ENCODE data around the gene MFN2. TPM values are rescaled to one million over a fixed set of nuclear protein-coding genes. Genes with fewer than 3 reads are reported as not detected.
A peak's percentile ranks its signal among the peaks of the same experiment; 100 is the strongest.

MFN2 gene
- total and polyA plus RNA-seq, 9 of the 15 experiments (the other 6 are each of a cell fraction or from before 2014, with no cell fraction given) = 10.5 to 158 (median 87.1) TPM

- TF ChIP-seq RNF219 (CRISPR knock-in tag; IDR thresholded peaks at IDR 0.05) = no peak
- no peak for TF ChIP-seq HMG20A (CRISPR knock-in tag; conservative IDR thresholded peaks at IDR 0.05)
- TF ChIP-seq ARID2 (IDR thresholded peaks at IDR 0.05) = no peak
- TF ChIP-seq CHD4 (IDR thresholded peaks at IDR 0.05; ENCODE audit: insufficient read depth, insufficient replicate concordance, low read depth, low read length, poor library complexity, severe bottlenecking) = no peak
- TF ChIP-seq ZNF143 (CRISPR knock-in tag; IDR thresholded peaks at IDR 0.05) = peak; percentile 97
- no peak for TF ChIP-seq SAFB (IDR thresholded peaks at IDR 0.05; ENCODE audit: borderline replicate concordance, low read depth, low read length)
- no peak for TF ChIP-seq FOXA1 (IDR thresholded peaks at IDR 0.05; ENCODE audit: borderline replicate concordance)
- TF ChIP-seq L3MBTL2 (IDR thresholded peaks at IDR 0.05) = peak; percentile 90
- TF ChIP-seq ZBTB11 (CRISPR knock-in tag; IDR thresholded peaks at IDR 0.05) = peak in 1 of 3 experiments; percentile 73; a peak in 1 of 6 replicates
- no peak for TF ChIP-seq BRD4 (IDR thresholded peaks at IDR 0.05)
- peak; percentile 100 for TF ChIP-seq C11orf30 (IDR thresholded peaks at IDR 0.05; ENCODE audit: low read depth)
- peak; percentile 29 for TF ChIP-seq DACH1 (IDR thresholded peaks at IDR 0.05; ENCODE audit: partially characterized antibody)
- TF ChIP-seq ZNF444 (CRISPR knock-in tag; IDR thresholded peaks at IDR 0.05) = no peak
- no peak for TF ChIP-seq DLX4 (CRISPR knock-in tag; IDR thresholded peaks at IDR 0.05)
- no peak for TF ChIP-seq NCOA1 (IDR thresholded peaks at IDR 0.05; ENCODE audit: low read depth)
- TF ChIP-seq NRF1 (conservative IDR thresholded peaks at IDR 0.05 in 1 of 2, IDR thresholded peaks at IDR 0.05 in 1 of 2) = peak; percentile 85 to 88
- TF ChIP-seq E4F1 (CRISPR knock-in tag; IDR thresholded peaks at IDR 0.05; ENCODE audit: borderline replicate concordance) = peak; percentile 92
- TF ChIP-seq ZNF212 (CRISPR knock-in tag; IDR thresholded peaks at IDR 0.05) = 0 out of 2 replicates have a peak, but pooled peaks have one; percentile 27
- no peak for TF ChIP-seq NFYB (IDR thresholded peaks at IDR 0.05; ENCODE audit: extremely low read depth, insufficient read length)
These were observed at the start of gene MFN2 (continued) for GRCh38 chr1:11979851-11980675.
